Stimulated activated CD4-positive, alpha-beta T cell treated with anti-CD3 and anti-CD28 coated beads, TNF-alpha, amount 100 ng/mL, for 48 hours (primary cell): ENCODE results near the gene FLNC.

Experiments
- DNase-seq, 3 donors: peaks; one replicate each; pipeline ENCODE4 v3.0.0-alpha.2; 2020; ENCODE audit warnings: low read depth in 3 of 3

FLNC gene

DNA sequence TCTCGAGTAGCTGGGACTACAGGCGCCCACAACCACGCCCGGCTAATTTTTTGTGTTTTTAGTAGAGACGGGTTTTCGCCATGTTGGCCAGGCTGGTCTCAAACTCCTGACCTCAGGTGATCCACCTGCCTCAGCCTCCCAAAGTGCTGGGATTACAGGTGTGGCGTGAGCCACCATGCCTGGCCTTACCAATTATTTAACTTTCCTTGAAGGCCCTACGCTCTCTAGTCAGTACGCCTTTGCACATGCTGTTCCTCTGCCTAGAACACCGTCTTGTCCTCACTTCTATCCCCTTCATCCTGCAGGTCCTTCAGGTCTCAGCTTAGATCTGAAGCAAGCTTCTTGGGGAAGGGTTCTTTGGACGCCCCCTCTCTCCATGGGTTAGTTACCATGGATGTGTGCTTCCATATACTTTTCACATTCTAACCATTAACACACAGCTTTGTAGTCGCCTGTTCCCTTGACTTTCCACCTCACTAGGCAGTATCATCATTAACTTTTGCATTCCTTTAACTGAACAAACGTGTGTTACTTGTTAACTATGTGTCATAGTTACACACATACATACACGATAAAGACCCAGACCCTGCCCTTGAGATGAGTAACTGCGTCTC lies 31.9 kb downstream of the FLNC start:
- DNase-seq: no peak

DNA sequence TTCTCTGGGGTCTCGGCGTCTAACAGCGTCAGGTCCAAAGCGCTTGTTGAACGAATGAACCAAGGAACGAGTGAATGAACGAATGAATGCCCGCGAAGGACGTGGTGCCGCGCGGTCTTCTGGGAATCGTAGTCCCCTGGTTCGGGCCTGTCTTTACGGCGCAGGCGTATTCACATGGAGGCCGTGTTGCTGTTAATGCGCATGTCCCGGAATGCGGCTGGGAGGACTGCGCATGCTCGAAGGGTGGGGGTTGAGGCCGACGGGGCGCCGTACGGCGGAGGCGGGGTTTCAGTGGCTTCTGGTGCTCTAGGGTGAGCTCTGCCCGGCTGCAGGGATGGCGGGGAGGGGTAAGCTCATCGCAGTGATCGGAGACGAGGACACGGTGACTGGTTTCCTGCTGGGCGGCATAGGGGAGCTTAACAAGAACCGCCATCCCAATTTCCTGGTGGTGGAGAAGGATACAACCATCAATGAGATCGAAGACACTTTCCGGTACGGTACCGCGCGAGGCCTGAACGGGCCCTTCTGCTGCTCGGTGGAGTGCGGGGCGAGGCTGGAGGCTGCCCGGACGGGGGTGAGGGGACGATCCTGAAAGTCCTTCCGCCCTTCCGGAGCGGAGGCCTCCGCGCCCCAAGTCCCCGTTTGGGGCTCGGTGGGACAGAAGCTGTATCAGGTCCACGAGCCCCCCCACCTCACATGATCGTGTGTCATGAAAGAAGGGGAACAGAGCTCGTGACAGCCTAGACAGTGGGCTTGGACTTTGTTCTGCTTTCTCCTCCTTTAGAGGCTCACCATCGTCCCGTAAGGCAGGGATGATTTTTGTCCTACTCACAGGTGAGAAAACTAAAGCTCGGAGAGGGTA lies 32.6 kb downstream of the FLNC start, which contains the start of gene ATP6V1F:
Gene ATP6V1F, plus strand, starts transcription at position 286 of the 862 bp plus-strand sequence. Its CDS starts 49 bp downstream, at position 335.
- DNase-seq: peak; percentile 98 to 99 (median 98)

DNA sequence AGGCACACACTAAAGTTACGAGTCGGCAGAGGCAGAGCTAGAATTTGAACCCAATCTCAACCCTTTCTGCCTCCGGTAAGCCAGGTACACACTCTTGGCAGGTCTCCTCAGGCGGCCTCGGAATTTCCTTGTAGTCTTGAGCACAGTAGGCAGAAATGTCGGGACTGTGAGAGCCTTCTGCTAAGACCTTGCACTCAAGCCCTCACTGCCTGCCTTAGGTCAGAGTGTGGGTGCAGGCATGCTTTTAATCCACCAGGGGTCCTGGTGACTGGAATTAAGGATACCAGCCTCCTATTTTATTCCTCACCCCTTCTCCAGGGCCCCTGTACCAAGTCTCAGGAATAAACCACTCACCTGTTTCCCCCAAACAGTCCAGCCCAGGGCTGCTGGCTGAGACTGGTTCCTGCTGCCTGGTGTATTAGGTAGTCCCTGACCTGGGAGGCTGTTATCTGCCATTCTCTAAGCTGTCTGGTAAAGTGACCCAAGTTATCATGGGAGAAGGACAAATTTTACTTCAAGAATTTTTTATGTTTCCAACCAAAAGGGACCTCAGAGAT lies 33.3 kb downstream of the FLNC start:
- DNase-seq: peak in 2 of 3 donors; percentile 23 to 30

DNA sequence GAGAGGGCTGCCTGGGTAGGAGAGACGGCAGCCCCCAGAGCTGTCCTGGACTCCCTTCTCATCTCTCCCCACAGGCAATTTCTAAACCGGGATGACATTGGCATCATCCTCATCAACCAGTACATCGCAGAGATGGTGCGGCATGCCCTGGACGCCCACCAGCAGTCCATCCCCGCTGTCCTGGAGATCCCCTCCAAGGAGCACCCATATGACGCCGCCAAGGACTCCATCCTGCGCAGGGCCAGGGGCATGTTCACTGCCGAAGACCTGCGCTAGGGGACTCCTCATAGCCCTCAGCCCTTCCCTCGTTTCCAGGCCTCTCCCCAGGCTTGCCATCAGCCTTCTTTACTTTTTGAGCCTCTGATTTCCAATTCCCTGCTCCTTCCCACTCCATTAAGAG lies 35.1 kb downstream of the FLNC start:
- no peak for DNase-seq

DNA sequence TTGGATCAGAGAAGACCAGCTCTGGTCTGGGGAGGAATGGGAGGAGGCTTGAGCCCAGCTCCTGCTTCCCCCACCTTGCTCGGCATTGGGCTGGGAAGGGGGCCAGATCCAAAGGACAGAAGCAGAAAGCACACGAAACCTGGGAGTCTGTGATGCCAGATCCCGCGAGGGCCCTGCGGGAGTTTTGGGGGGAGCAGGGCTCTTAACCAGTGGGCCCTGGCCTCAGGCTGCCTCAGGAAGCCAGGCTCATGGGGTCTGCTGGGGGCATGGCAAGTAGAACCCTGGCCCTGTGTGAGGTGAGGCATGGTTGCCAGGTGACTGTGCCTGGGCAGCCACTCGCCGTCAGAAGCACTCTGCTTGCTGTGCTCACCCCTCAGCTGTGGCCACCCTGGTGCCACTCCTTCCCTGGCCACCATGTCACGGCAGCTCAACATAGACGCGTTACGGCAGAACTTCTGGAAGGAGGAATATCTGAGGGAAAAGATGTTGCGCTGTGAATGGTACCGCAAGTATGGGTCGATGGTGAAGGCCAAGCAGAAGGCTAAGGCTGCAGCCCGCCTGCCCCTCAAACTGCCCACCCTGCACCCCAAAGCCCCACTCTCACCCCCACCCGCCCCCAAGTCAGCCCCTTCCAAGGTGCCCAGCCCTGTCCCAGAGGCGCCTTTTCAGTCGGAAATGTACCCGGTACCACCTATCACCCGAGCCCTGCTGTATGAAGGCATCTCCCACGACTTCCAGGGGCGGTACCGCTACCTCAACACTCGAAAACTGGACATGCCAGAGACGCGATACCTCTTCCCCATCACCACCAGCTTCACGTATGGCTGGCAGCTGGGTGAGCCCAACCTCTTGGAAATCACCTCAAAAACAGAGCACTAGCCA lies 36.0 kb downstream of the FLNC start:
- no peak for DNase-seq

DNA sequence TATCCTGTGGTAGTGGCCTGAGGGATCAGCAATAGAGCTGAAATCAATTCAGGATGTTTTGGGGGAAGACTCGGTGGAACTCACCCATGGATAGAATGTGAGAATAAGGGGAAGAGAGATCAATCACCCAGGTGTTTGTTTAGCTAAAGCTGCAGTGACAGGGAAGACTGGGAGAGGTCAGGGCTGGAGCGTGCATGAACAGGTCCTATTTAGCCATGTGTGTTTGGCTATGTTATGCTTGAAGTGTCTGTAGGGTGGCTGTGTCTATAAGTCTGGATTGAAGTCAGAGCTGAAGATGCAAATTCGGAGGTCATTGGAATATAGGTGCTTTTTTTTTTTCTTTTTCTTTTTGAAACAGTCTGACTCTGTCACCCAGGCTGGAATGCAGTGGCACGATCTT lies 37.0 kb downstream of the FLNC start:
- no peak for DNase-seq

DNA sequence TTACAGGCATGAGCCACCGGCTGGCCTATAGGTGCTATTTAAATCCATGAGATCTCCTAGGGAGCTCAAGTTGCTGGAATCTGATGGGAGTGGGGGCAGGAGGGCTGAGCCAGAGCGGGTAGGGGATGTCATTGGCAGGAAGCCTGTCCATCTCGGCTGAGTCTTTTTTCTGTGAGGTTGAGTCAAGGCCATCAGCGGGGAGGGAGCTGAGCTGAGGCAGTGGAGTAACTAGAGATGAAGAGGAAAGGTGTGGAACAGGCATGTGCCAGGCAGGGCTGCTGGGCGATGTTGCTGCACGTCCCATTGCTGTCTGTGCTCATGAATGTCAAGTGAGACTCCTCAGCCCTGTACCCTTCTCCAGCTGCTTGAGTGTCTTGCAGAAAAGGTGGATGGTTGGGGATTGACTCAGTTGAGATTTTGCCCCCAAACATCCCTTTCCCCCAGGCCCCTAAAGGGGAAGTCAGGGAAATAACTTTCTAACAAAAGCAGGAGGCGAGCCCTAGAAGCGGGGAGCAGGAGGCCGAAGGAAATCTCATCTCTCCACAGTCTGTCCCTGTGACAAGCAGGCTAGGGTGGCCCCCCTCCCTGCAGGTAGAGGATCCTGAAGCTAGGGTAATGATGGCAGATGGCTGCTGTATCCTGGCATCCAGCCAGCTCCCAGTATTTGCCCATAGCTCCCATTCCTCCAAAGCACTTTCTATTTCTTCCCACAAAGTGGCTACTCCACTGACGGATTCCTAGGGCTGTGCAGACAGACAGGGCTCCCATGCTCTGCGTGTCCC lies 37.8 kb downstream of the FLNC start:
- no peak for DNase-seq

DNA sequence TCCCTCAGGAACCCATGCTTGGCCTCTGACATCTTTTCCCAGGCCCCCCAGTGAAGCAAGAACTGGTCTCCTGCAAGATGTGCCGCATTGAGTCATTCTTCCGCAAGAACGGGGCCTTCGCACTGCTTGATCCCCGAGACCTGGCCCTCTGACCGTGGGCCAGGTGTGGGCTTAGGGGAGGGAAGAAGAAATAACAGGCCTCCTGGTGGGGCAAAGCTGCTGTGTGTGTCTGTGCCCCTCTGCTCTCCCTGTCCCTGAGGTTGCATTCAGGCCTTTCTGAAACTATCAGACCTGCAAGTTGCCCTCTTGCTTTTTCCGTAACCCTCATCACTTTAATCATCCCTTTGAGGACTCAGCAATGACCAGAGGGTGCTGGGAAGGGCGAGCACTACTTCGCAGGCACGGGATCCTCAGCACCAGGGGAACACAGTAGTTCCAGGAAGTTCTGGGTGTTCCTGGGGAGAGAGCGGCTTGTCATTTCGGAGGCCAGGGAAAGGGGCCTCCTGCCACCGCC lies 38.5 kb downstream of the FLNC start:
- no peak for DNase-seq

DNA sequence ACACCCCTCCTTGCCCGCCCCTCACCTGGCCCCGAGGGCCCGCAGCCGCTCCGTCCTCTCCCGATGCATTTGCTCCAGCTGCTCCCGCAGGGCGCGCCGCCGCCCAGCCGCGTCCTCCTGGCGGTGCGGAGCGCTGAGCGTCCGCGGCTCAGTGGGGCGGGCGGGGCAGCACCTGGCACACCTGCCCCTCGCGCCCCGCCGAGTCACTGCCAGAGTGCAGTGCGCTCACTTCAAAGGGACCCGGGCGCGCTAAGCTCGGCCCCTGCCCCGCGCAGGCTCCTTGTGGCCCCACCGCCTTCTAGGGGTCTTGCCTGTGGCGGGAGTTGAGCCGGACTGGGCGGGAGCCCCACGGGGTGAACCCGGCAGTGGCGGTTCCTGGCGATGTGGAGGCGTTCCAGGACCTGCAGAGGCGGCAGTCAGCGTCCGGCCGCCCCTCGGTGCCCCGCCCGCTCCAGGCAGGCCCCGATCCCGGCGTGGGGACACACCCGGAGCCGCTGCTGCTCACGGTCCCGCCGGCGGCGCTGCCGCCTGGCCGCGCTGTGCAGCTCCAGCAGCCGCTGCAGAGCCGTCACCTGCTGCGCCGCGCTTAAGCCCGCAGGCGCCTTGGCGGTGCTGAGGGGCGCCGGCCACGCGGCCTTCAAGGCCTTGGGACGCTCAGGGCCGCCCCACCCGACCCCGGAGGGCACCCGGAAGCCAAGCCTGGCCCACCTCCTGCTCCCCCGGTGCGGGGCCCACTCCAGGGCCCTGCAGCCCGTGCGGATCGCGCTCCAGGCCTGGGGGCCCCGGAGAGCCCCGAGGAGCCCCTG lies 39.1 kb downstream of the FLNC start:
- peak in 1 of 3 donors; percentile 27 for DNase-seq

DNA sequence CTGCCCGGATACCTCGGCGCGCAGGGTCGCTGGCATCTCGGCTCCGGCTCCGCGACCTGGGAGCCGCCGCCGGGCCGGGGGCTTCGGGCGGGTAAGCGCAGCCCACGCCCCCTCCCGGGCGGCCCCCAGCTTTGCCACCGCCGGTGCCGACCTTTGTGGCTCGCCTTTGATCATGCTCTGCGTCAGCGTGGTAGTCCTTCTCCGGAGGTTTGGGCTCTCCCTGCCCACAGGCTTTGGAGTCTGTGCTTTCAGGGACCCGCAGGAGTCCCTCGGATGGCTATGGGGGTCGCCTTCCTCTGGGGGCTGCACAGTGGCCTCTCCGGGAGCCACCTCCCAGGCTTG lies 39.7 kb downstream of the FLNC start:
- DNase-seq: no peak

DNA sequence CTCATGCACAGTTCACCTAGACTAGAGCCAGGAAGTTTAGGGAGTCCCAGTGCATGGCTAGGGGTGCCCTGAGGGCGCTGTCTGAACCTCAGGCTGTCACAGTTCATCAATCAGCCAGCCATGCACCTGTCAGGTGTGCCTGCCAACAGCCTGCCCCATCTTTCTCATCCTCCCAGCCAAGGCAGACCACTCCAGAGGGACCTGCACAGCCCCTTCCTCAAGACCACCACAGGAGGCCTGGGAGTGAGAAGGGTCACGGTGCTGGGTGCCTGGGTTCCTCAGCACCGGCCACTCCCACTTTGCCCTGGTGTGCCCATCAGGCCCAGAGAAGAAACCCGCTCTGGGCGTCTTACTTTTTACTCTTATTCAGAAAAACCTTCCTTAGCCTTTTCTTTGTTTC lies 40.8 kb downstream of the FLNC start:
- DNase-seq: no peak

DNA sequence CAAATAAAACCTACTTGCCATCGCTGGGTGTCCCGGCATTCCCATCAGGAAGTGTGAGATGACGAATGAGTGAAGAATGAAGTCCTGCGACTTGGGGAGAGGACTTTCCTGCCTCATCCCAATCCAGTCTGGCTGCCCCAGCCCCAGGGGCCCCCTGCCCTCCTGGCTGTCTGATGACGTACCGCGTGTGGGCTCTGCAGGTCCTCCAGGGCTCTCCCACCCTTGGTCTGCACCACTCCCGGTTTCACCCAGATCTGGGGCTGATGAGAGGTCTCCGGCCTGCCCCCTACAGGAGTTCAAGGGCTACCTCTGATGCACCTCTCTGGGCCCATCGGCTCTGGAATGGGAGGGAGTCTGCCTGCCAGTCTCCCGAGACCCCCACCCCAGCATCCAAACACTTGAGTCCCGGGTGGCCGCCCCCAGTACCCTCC lies 42.2 kb downstream of the FLNC start:
- DNase-seq: no peak

DNA sequence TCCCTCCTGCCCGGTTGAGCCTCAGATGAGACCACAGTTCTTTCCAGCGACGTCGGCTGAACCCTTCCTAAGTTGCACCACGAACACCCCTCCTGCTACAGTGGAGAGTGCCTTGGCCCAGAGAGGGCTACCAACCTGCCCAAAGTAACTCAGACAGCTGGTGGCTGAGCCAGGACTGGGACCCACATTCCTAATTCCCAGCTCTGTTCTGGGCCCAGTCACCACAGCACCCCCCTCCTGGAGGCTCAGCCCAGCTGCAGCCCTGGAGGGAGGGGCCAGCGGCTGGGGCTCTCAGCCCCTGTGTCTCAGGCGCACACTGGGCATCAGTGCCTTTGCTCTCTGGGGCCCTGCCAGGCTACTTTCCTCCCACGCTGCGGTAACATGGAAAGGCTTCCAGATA lies 43.0 kb downstream of the FLNC start:
- no peak for DNase-seq

DNA sequence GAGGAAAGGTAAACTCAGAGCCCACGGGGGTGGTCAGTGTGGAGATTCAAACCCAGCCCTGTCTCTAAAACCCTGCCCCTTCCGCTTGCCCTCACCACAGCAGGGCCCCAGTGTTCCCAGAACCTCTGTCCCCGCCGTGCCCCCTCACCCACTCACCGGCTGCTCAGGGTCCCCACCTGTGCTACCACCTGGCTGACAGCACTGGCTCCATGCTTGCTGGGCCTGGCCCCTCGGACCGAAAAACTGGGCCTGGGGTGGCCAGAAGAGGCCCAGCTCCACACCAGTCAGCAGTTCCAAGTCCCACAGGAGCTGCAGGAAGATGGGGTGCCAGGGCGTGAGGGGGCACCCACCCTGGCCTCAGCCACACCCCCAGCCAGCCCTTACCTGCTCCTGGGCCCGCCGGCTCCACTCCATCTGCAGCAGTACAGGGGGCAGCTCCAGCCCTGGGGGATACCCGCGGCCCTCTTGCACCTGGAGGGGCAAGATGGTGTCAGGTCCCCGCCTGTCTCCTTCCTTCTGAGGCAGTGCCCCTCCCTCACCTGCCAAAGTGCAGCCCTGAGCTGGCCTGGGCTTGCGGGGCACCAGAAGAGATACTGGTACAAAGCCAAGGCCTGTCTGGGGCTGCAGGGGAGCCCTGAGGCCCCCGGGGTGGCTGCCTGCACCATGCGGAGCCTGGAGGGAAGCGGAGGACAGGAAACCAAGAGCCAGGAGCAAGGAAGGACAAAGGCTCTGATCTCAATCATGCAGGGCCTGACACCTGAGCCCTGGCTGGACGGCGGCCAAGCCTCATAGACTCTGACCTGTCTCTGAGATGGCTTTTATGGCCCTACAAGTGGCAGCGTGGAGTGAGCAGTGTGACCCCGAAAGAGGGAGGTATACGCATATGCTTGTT lies 44.2 kb downstream of the FLNC start:
- no peak for DNase-seq

DNA sequence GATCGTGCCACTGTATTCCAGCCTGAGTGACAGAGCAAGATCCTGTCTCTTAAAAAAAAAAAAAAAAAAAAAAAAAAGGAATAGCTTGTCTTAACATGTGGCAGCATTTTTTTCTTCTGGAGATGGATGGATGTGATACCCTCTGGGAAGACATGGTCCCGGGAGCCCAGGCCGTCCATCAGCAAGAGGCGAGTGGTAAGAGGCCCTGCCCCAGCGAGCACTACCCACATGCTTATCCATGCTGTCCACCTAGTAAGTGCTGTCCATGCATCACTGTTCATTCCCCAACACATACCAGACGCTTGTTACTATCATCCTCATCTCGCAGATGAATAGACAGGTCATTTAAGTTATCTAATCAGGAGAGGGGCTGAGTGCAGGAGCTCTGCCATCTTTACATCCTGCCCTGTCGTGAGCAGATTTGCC lies 45.3 kb downstream of the FLNC start:
- no peak for DNase-seq

DNA sequence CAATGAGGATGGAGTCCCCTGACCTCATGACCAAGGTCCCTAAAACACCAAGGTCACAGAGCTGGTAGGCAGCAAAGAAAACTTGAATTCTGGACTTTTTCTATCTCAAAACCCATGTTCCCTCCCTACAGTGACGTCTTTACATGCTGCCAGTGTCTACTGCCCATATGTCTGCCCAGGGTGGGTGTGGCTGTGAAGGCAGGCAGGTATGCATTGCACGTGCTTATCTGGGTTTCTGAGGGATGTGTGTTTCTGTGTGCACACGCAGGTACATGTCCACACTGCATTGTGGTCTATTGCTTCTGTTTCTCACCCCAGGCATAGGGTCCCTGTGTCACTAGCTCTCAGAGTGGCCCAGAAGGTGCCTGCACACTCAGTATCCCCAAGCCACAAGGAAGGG lies 45.9 kb downstream of the FLNC start:
- no peak for DNase-seq

DNA sequence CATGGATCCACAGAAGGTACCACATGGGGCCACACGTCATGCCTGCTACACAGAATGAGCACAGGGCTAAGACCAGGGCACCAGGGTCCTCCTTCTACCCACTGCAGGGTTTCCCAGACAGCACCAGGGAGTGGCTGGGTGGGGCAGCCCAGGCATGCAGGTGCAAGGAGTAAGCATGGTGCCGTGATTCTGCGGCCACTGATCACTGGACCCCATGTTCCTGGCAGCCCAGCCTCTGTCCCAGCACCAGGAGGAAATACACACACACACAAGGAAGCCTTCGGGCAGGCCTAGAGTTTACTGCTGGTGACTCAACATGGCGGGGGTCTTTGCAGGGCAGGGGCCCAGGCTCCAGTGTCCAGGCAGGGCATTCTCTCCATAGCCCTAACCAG lies 46.4 kb downstream of the FLNC start:
- DNase-seq: no peak

DNA sequence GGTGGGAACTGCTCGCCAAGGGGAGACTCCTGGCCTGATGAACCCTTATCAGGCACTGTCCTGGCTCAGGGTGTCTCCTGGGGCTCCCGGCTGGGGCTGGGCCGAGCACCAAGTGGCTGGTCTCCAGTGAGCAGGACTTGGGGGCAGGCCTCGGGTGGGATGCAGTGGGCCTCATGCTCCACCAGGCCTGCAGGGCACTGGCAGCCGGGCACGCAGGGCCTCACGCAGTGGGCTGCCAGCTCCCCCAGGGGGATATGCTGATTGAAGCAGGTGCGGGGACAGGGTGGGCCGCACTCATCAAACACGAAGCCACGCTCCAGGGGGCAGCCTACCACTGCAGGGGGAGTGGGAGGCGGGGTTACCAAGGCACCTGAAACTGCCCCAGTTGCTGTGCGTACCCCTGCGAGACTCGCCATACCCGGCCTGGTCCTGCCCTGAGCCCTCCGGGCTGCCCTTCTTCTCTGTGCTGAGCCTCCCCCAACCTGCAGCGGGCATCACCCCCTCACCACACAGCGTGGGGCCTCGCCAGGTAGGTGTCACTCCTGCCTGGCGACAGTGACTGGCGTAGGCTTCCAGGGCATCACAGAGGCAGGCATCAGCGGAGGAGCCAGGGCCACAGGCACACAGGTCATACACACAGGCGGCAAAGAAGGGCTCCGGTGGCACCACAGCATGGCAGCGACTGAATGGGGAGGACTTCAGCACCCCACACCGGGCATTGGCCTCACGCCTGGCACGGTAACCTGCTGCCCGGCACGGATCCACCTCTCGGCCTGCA lies 47.0 kb downstream of the FLNC start:
- DNase-seq: no peak
